ENCODE data around the gene EGR1. TPM values are rescaled to one million over a fixed set of nuclear protein-coding genes. Genes with fewer than 3 reads are reported as not detected.
"Not testable (repeated sequence)": the region's sequence is repeated elsewhere in the genome, so short reads cannot be mapped to it uniquely, and the experiment has no call there.

EGR1 gene
- polyA plus RNA-seq, 2 of the 4 experiments (the other 2 are of a cell fraction), result 0.59 to 49.3 TPM

- no peak for ATAC-seq
- no peaks in the 10 kb centered on the region for H3K9me3 ChIP-seq
Measured at GRCh38 chr5:138506370-138507306, 41.4 kb downstream of the EGR1 start.

GRCh38 chr5:138507485-138507884 is 42.2 kb downstream of the EGR1 start:
- ATAC-seq, result peak in 1 of 2 experiments; percentile 21; a peak in 1 of 6 replicates
- POLR2A ChIA-PET, result not testable (repeated sequence)
- CTCF ChIA-PET, result interaction anchor here (0.6 to 1.4 kb wide), 2 partner anchors 58 to 59 kb away, joined by 4 to 5 read pairs; no protein-coding TSS in a partner anchor

More at GRCh38 chr5:138506370-138507306, 41.4 kb downstream of the EGR1 start:
- no peak for FAIRE-seq
- DNase-seq (ENCODE audit: low read depth in 1 of 2, low spot score in 1 of 2), result no peak
- H3K27ac ChIP-seq, result no peak overlapping the region
- TF ChIP-seq FOSB (CRISPR knock-in tag; IDR thresholded peaks at IDR 0.05), result no peak
- TF ChIP-seq CHD4 (IDR thresholded peaks at IDR 0.05; ENCODE audit: borderline replicate concordance), result no peak
- peak; percentile 68; the same call in 1 of the 2 replicates for TF ChIP-seq HOXA7 (CRISPR knock-in tag; IDR thresholded peaks at IDR 0.05)
- ChIA-PET POLR2A (no interaction called here), CTCF (interaction anchor here (1.4 to 15.2 kb wide), 2 partner anchors 45 to 58 kb away, joined by 5 to 199 read pairs; partner anchors contain the start of gene EGR1)
- 76% methylated on average over 10 of the region's 10 CpGs for WGBS (ENCODE audit: missing lambda C conversion rate)
- H3K4me2 ChIP-seq, result peak overlapping the region; percentile 15; the same call in 2 of the 3 replicates
- H3K4me1 ChIP-seq, result peaks cover 29% of the 10 kb centered on the region; the same call in 2 of the 3 replicates
- no peak overlapping the region for H3K4me3 ChIP-seq

GRCh38 chr5:138508958-138509357 is 43.7 kb downstream of the EGR1 start:
- FAIRE-seq, result no peak
- POLR2A ChIA-PET, result interaction anchor here (0.7 to 1.2 kb wide), 3 partner anchors 34 to 155 kb away, joined by 3 read pairs; partner anchors contain the start of gene ETF1
- DNase-seq (ENCODE audit: low read depth in 1 of 2, low spot score in 1 of 2), result no peak
- H3K9me3 ChIP-seq, result no peaks in the 10 kb centered on the region
- no peak overlapping the region for H3K27ac ChIP-seq
- TF ChIP-seq POLR2AphosphoS2 (conservative IDR thresholded peaks at IDR 0.05; ENCODE audit: low read length), result no peak
- TF ChIP-seq CBX2 (IDR thresholded peaks at IDR 0.05; ENCODE audit: borderline replicate concordance, low read depth), result no peak
- no peak for TF ChIP-seq POLR2A (IDR thresholded peaks at IDR 0.05; ENCODE audit: low read length)
- no peak for TF ChIP-seq SMC3 (IDR thresholded peaks at IDR 0.05)
- TF ChIP-seq TFCP2L1 (CRISPR knock-in tag; IDR thresholded peaks at IDR 0.05), result no peak
- no peak for TF ChIP-seq USF2 (IDR thresholded peaks at IDR 0.05)
- no peak for TF ChIP-seq EP300 (IDR thresholded peaks at IDR 0.05)
- TF ChIP-seq ZC3H11A (IDR thresholded peaks at IDR 0.05), result no peak
- TF ChIP-seq CHD4 (IDR thresholded peaks at IDR 0.05; ENCODE audit: borderline replicate concordance), result no peak
- no peak for TF ChIP-seq HMGXB4 (CRISPR knock-in tag; IDR thresholded peaks at IDR 0.05; ENCODE audit: borderline replicate concordance)
- TF ChIP-seq HES2 (IDR thresholded peaks at IDR 0.05), result no peak
- TF ChIP-seq HEYL (CRISPR knock-in tag; IDR thresholded peaks at IDR 0.05), result no peak
- no peak for TF ChIP-seq RCOR1 (IDR thresholded peaks at IDR 0.05; ENCODE audit: low read depth, low read length)
- 79% methylated on average over 3 of the region's 3 CpGs for WGBS (ENCODE audit: missing lambda C conversion rate)
- no peak overlapping the region for H3K4me3 ChIP-seq
- H3K4me1 ChIP-seq, result peaks cover 29% of the 10 kb centered on the region; the same call in 2 of the 3 replicates
- no peak for ATAC-seq
- CTCF ChIA-PET, result interaction anchor here (0.6 to 2.9 kb wide), 5 partner anchors 10 to 353 kb away, joined by 3 to 9 read pairs (median 4); partner anchors contain the start of gene EGR1
- H3K4me2 ChIP-seq, result no peak overlapping the region

More at GRCh38 chr5:138507485-138507884, 42.2 kb downstream of the EGR1 start:
- not testable (repeated sequence) for FAIRE-seq; DNase-seq (ENCODE audit: low read depth in 1 of 2, low spot score in 1 of 2); H3K4me3 ChIP-seq; H3K9me3 ChIP-seq; H3K27ac ChIP-seq
- peak; percentile 4 to 14; a peak in 1 of 4 replicates for TF ChIP-seq CEBPB (IDR thresholded peaks at IDR 0.05)
- 0 out of 3 replicates have a peak overlapping the region, but pooled peaks have one; percentile 5 for H3K4me2 ChIP-seq
- H3K4me1 ChIP-seq, result peaks cover 29% of the 10 kb centered on the region; the same call in 2 of the 3 replicates
- WGBS (ENCODE audit: missing lambda C conversion rate), result 78% methylated on average over 8 of the region's 8 CpGs
